Naive B cell (primary cell): ENCODE data around the gene NELFB. TPM values are rescaled to one million over a fixed set of nuclear protein-coding genes. Genes with fewer than 3 reads are reported as not detected.

ENCODE experiments used
- ATAC-seq, 2 donors: fragments of 150-1000 bp; cut with Tn5 transposase; 2 replicates each; pipeline ENCODE4 v1.10.0; 2021; ENCODE audit warnings: low read depth in 2 of 2, mild to moderate bottlenecking in 2 of 2, moderate library complexity in 2 of 2
- DNase-seq: peaks from one replicate; pipeline ENCODE4 v3.0.0; 2022
- H3K27ac Mint-ChIP-seq, 6 donors: one replicate each; pipeline ENCODE4 v1.8.0; 2020 to 2022; ENCODE audit warnings: mild to moderate bottlenecking in 6 of 6, mixed read lengths in 6 of 6, moderate library complexity in 5 of 6, inconsistent platforms in 2 of 6
- H3K27me3 Mint-ChIP-seq, 3 donors: one replicate each; pipeline ENCODE4 v1.8.0; 2021 to 2022; ENCODE audit warnings: mixed read lengths in 3 of 3, mild to moderate bottlenecking in 1 of 3
- H3K36me3 Mint-ChIP-seq, 2 donors: one replicate each; pipeline ENCODE4 v1.8.0; 2020 to 2022; ENCODE audit warnings: mixed read lengths in 2 of 2, inconsistent platforms in 1 of 2, mild to moderate bottlenecking in 1 of 2
- H3K4me1 Mint-ChIP-seq, 3 donors: one replicate each; pipeline ENCODE4 v1.8.0; 2020 to 2022; ENCODE audit warnings: mixed read lengths in 3 of 3, inconsistent platforms in 1 of 3, mild to moderate bottlenecking in 1 of 3, moderate library complexity in 1 of 3
- H3K4me3 Mint-ChIP-seq, 8 donors: one replicate each; pipeline ENCODE4 v1.8.0; 2020 to 2022; ENCODE audit warnings: mild to moderate bottlenecking in 8 of 8, mixed read lengths in 8 of 8, moderate library complexity in 8 of 8, inconsistent platforms in 2 of 8
- H3K9me3 Mint-ChIP-seq, 7 donors: one replicate each; pipeline ENCODE4 v1.8.0; 2020 to 2022; ENCODE audit warnings: mixed read lengths in 7 of 7, mild to moderate bottlenecking in 5 of 7, inconsistent platforms in 2 of 7, moderate library complexity in 1 of 7
- polyA plus RNA-seq, 6 donors: library from polyadenylated mRNA; unstranded; fragments of 300-500 nt; fragmentation: Illumina TruSeq; gene quantifications; one replicate each; pipeline ENCODE4 v1.2.3, GENCODE V29; 2021; ENCODE audit warnings: low read depth in 6 of 6

Gene NELFB
- polyA plus RNA-seq, 6 donors from 2014 or later, result 23.5 to 37.8 (median 27.2) TPM

- H3K4me3 Mint-ChIP-seq, result no peak overlapping the region
- no peak overlapping the region for H3K27ac Mint-ChIP-seq
- no peaks in the 10 kb centered on the region for H3K36me3 Mint-ChIP-seq
- H3K27me3 Mint-ChIP-seq, result peaks cover 0 to 28% (median 0%) of the 10 kb centered on the region in 3 donors
- H3K9me3 Mint-ChIP-seq, result no peaks in the 10 kb centered on the region
- peaks cover 5 to 25% (median 7%) of the 10 kb centered on the region in 3 donors for H3K4me1 Mint-ChIP-seq
- no peak for DNase-seq
- no peak for ATAC-seq
These were observed 53.0 kb downstream of the NELFB start for GRCh38 chr9:137308057-137308619.

- DNase-seq (no peak), ATAC-seq (no peak)
- Mint-ChIP-seq H3K27me3 (peaks cover 0 to 23% (median 0%) of the 10 kb centered on the region in 3 donors), H3K9me3 (no peaks in the 10 kb centered on the region), H3K4me3 (no peak overlapping the region), H3K27ac (peak overlapping the region in 1 of 6 donors; percentile 47), H3K4me1 (peaks cover 4 to 25% (median 7%) of the 10 kb centered on the region in 3 donors), H3K36me3 (no peaks in the 10 kb centered on the region)
These were observed 54.5 kb downstream of the NELFB start for GRCh38 chr9:137309368-137310188.

DNA sequence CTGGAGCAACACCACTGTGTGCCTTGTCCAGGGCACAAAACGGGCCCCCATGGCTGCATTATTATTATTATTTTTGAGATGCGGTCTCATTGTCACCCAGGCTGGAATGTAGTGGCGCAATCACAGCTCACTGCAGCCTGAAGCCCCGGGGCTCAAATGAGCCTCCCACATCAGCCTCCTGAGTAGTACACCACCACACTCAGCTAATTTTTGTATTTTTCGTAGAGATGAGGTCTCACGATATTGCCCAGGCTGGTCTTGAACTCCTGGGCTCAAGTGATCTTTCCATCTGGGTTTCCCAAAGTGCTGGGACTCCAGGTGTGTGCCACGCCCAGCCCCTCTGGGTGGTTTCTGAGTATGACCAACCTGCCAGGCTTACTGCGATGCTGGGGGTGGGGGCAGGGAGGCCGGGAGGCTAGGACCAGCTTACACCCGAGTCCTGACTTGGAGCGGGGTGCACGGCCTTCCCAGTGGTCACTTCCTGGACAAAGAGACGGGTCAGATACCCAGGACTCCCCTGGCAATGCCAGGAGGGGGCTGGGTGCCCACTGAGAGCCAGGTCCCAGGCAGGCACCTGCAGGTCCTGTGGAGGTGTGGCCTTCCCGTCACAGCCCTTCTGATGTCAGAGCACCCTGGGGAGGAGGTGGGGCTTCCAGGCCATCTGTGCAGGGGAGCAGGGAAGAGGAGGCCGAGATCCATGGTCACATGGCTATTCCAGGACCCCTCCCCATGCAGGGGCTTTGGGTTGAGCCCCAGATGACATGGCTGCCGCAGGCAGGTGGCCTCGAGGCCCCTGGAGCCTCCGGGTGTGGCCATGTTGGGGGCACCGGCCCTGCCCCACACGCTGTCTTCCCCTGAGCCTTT, 55.3 kb downstream of the NELFB start:
- no peak for ATAC-seq
- Mint-ChIP-seq H3K4me3 (no peak overlapping the region), H3K36me3 (no peaks in the 10 kb centered on the region)

GRCh38 chr9:137311171-137311985, 56.3 kb downstream of the NELFB start:
- no peak overlapping the region for H3K27ac Mint-ChIP-seq
- H3K36me3 Mint-ChIP-seq, result no peaks in the 10 kb centered on the region
- H3K4me1 Mint-ChIP-seq, result peaks cover 0 to 12% (median 4%) of the 10 kb centered on the region in 3 donors
- H3K27me3 Mint-ChIP-seq, result peaks cover 0 to 16% (median 0%) of the 10 kb centered on the region in 3 donors
- no peaks in the 10 kb centered on the region for H3K9me3 Mint-ChIP-seq
- no peak overlapping the region for H3K4me3 Mint-ChIP-seq
- ATAC-seq (no peak), DNase-seq (no peak)

More for the DNA sequence above, 55.3 kb downstream of the NELFB start:
- H3K27ac Mint-ChIP-seq, result peak overlapping the region in 1 of 6 donors; percentile 33
- peaks cover 0 to 19% (median 0%) of the 10 kb centered on the region in 3 donors for H3K27me3 Mint-ChIP-seq
- no peaks in the 10 kb centered on the region for H3K9me3 Mint-ChIP-seq
- DNase-seq, result no peak
- peaks cover 2 to 21% (median 5%) of the 10 kb centered on the region in 3 donors for H3K4me1 Mint-ChIP-seq

DNA sequence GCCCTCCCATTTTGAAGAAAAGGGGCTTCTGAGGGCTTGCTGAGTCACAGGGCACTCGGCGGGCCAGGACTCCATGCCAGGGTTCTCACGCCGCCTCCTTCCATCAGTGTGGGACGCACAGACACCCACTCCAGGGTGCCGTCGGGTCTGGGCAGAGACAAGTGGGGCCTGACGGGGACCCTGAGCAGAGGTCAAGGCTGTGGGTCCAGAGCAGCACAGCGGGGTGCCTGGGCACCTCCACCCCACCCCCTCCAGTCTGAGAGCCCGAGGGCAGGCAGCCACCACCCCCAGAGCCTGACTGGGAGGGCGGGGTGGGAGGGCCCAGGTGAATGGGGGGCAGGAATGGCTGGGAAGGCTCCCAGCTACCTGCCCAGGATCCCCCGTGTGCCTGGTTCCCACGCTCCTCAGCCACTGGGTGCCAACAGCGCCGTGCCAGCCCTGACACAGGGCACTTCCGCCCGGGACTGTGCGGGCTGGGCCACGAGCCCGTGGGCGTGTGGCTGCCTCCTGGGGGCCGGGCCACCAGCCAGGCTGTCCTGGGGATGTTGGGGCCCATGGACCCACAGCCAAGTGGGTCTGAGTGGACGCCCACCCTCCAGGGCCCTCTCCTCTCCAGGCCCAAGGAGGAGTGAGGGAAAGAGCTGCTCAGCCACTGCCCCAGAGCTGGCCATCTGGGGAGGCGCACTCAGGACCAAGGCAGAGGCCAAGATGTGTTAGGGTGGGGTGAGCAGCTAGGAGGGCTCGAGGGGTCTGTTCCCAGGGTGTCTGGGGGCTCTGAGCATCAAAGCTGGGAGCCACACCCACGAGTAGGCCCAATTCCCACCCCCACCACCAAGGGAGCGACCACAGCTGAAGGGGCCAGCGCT, 57.1 kb downstream of the NELFB start:
- Mint-ChIP-seq H3K9me3 (no peaks in the 10 kb centered on the region), H3K4me3 (no peak overlapping the region), H3K27me3 (peaks cover 0 to 13% (median 0%) of the 10 kb centered on the region in 3 donors), H3K27ac (no peak overlapping the region), H3K4me1 (peaks cover 0 to 3% (median 2%) of the 10 kb centered on the region in 3 donors), H3K36me3 (no peaks in the 10 kb centered on the region)
- DNase-seq (no peak), ATAC-seq (no peak)

DNA sequence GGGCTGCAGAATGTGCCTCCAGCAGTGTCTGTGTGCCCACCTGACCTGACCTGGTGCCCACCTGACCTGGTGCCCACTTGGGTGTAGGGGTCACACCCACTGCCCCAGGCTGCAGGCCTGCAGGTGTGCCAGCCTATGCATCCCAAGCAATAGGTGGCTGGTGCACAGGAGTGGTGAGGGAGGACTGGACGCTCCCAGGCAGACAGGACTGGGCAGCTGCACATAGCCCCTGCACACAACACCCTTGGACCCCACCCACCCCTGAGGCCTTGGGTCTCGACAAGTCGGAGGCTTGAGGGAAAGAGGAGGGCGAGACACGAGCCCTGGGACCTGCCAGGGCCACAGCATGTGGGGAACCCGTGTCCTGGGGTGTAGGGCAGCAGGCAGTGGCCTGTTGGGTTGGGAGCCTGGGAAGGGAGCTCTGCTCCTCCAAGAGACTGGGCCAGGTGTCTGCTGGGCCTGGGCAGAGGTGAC, 57.8 kb downstream of the NELFB start:
- H3K36me3 Mint-ChIP-seq, result no peaks in the 10 kb centered on the region
- H3K4me3 Mint-ChIP-seq, result peak overlapping the region in 1 of 8 donors; percentile 41
- no peak overlapping the region for H3K27ac Mint-ChIP-seq
- DNase-seq (no peak), ATAC-seq (no peak)
- H3K9me3 Mint-ChIP-seq, result no peaks in the 10 kb centered on the region
- peaks cover 0 to 10% (median 0%) of the 10 kb centered on the region in 3 donors for H3K27me3 Mint-ChIP-seq
- H3K4me1 Mint-ChIP-seq, result no peaks in the 10 kb centered on the region

DNA sequence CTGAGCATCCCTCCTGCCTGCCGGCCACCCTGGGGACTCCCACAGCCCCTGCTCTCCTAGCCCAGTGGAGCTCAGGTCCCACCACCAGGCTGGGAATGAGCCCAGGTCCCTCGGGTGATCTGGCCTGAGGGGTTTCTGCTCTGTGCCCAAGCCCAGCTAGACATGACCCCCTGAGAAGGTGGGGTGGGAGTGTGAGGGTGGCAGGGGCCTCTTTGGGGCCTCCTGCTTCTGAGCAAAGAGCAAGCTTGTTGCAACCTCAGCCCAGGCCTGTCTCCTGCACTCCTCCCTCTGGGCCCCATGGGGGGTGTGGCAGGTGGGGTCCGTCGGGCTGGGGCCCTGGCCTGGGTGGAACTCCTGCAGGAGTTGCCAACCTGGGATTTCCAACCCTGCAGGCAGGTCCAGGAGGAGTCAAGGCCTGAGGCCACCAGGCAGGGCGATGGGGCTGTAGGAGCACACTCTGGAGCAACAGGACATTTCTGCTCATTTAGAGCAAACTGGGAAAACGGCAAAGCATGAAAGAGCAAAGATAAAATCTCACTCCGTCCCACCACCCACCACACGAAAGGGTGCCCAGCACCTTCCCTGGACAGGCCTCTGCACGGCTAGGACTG, 58.3 kb downstream of the NELFB start:
- Mint-ChIP-seq H3K4me3 (peak overlapping the region in 1 of 8 donors; percentile 20), H3K36me3 (no peaks in the 10 kb centered on the region), H3K4me1 (no peaks in the 10 kb centered on the region), H3K27ac (no peak overlapping the region), H3K27me3 (peaks cover 0 to 10% (median 0%) of the 10 kb centered on the region in 3 donors), H3K9me3 (no peaks in the 10 kb centered on the region)
- no peak for ATAC-seq
- no peak for DNase-seq

- DNase-seq, result no peak
- H3K36me3 Mint-ChIP-seq, result no peaks in the 10 kb centered on the region
- peak overlapping the region in 1 of 8 donors; percentile 12 for H3K4me3 Mint-ChIP-seq
- no peaks in the 10 kb centered on the region for H3K4me1 Mint-ChIP-seq
- H3K27ac Mint-ChIP-seq, result no peak overlapping the region
- peaks cover 0 to 6% (median 0%) of the 10 kb centered on the region in 3 donors for H3K27me3 Mint-ChIP-seq
- no peaks in the 10 kb centered on the region for H3K9me3 Mint-ChIP-seq
- ATAC-seq, result no peak
These were observed 58.9 kb downstream of the NELFB start for GRCh38 chr9:137313956-137314560.

DNA sequence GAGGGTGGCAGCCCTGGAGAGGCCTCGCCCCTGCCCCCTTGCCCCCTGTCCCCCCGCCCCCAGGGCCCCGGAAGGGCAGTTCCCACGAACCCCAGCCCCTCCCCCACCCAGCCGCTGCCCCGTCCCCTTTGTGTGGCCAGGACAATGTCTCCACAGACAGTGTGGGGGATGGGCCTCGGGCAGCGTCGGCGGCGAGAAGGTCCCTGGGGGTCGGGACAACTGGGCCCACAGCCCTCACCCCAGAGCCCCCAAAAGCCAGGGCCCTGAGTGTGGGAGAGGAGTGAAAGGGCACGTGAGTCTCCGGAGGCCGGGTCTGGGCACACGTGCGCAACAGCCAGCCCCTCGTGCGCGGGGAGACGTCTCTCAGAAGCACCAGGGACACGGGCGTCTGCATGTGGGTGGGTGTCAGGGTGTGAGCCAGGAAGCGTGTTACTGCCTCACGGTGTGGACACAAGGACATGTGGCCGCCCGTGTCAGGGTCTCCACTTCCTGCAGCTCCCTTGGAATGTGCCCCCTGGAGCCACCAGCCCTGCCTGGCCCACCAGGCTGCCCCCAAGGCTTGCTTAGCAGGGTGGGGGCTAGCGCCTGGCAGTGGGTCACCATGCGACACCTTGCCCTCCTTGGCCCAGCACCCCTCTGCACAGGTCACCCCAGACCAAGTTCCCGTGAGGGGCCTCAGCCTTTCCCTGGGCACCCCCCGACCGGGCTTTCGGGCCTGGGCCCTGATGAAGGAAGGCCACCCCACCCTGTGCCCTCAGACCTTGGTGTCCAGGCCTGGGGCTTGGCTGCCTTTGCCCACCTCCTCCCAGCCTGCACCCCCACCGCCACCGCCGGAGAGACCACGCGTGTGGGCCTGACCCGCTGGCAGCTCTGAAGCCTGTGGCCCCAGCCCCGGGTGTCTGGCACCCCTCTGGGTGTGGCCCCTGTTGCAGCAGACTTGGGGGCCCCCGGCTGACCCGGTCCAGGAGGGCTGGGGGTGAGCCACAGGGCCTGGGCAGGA, 59.7 kb downstream of the NELFB start:
- Mint-ChIP-seq H3K27ac (no peak overlapping the region), H3K9me3 (no peaks in the 10 kb centered on the region), H3K36me3 (no peaks in the 10 kb centered on the region), H3K4me3 (peak overlapping the region in 2 of 8 donors; percentile 20 to 56), H3K4me1 (no peaks in the 10 kb centered on the region), H3K27me3 (peaks cover 0 to 6% (median 0%) of the 10 kb centered on the region in 3 donors)
- ATAC-seq, result no peak
- no peak for DNase-seq

DNA sequence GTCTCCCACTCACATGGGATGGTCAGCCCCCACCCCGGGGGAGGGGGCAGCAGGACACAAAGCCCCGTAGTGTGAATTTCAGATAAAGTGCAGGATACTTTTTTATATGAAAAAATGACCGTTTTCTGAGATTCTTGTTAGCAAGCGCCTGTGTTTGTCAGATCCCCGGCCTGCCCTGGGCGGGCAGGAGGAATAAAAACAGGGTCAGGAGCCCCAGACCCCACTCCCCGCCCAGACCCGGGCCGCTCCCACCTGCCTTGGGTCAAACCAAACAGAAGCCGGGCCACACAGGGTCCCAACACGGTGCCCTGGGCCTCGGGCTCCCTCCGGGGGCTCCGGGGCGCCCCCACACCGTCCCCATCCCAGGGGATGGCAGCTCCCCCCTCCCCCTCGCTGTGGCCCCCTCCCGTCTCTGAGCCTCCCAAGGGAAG, 60.5 kb downstream of the NELFB start:
- H3K27ac Mint-ChIP-seq, result no peak overlapping the region
- H3K4me1 Mint-ChIP-seq, result peaks cover 2 to 4% (median 3%) of the 10 kb centered on the region in 3 donors
- DNase-seq, result no peak
- no peaks in the 10 kb centered on the region for H3K36me3 Mint-ChIP-seq
- H3K4me3 Mint-ChIP-seq, result peak overlapping the region in 1 of 8 donors; percentile 12
- no peaks in the 10 kb centered on the region for H3K9me3 Mint-ChIP-seq
- ATAC-seq, result no peak
- H3K27me3 Mint-ChIP-seq, result peaks cover 0 to 6% (median 0%) of the 10 kb centered on the region in 3 donors
